ENCODE measurements around the gene NFE2L1.

NFE2L1 gene

DNA sequence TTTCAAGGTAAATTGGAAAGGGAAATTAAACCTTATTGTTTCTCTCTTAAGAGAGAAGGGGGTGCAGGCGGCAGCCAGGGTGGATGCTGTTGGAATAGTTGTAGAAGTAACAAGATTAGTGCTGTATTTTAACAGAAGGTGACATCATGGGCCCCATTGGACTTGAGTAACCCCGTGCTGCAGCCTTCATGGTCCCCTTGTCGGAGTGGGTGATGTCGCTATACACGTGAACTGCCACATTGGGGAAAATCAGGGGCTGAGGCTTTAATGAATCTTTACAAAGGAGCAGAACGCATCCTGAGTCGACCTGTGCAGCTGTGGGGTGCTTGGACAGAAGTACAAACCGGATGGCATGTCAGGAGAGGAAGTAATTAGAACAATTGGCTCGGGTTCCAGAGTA is 62.6 kb downstream of the NFE2L1 start:
- no peak for DNase-seq (ENCODE audit: low spot score)

Measured in SW480 (cell line).